ENCODE measurements around the gene CTNNA2. TPM values are rescaled to one million over a fixed set of nuclear protein-coding genes. Genes with fewer than 3 reads are reported as not detected.

Gene CTNNA2
- total RNA-seq, 1 experiment from 2014 or later: 0.54 TPM

- no peaks in the 10 kb centered on the region for H3K27me3 ChIP-seq (ENCODE audit: control insufficient read depth, insufficient read depth, low read length)
- H3K36me3 ChIP-seq (ENCODE audit: control insufficient read depth, insufficient read depth, low read length): no peaks in the 10 kb centered on the region
- CTCF ChIA-PET: no interaction called here
- ATAC-seq (no peak), DNase-seq (ENCODE audit: low read depth, low spot score) (no peak)
- no peaks in the 10 kb centered on the region for H3K4me1 ChIP-seq (ENCODE audit: control insufficient read depth, insufficient read depth, low read length)
- in situ Hi-C loops (cut with HindIII; ENCODE audit: low pct_unique_long_range_greater_than_20kb, low sequenced_read_pairs): no loop called here
- no peak overlapping the region for H3K4me3 ChIP-seq (ENCODE audit: low read depth in 2 of 2, low read length in 2 of 2)
- intact Hi-C loops (cut with micrococcal nuclease; ENCODE audit: unreplicated experiment): no loop called here
- POLR2A ChIA-PET: no interaction called here
- no TSS peak for BruUV-seq (replicated peaks)
- TF ChIP-seq REST (IDR thresholded peaks at IDR 0.05; ENCODE audit: insufficient read depth in 1 of 2, low read depth in 2 of 2, low read length in 1 of 2) (no peak), CTCF (IDR thresholded peaks at IDR 0.05) (no peak), POLR2AphosphoS5 (IDR thresholded peaks at IDR 0.05; ENCODE audit: low read depth, low read length) (no peak), SIN3A (IDR thresholded peaks at IDR 0.05; ENCODE audit: borderline replicate concordance, insufficient read depth, low read depth, low read length) (no peak), TCF7L2 (IDR thresholded peaks at IDR 0.05; ENCODE audit: low read depth, low read length) (no peak)
- H3K27ac ChIP-seq (ENCODE audit: low read length): no peak overlapping the region
- H3K9me3 ChIP-seq (ENCODE audit: control insufficient read depth, insufficient read depth, low read depth, low read length): no peaks in the 10 kb centered on the region
Measured at GRCh38 chr2:80410346-80410745, 897.5 kb downstream of the CTNNA2 start.

GRCh38 chr2:80413136-80413535 is 900.3 kb downstream of the CTNNA2 start:
- intact Hi-C loops (cut with micrococcal nuclease; ENCODE audit: unreplicated experiment) (no loop called here), in situ Hi-C loops (cut with HindIII; ENCODE audit: low pct_unique_long_range_greater_than_20kb, low sequenced_read_pairs) (no loop called here)
- no peak for ATAC-seq
- Histone ChIP-seq H3K27ac (ENCODE audit: low read length) (no peak overlapping the region), H3K4me3 (ENCODE audit: low read depth in 2 of 2, low read length in 2 of 2) (no peak overlapping the region), H3K27me3 (ENCODE audit: control insufficient read depth, insufficient read depth, low read length) (no peaks in the 10 kb centered on the region), H3K36me3 (ENCODE audit: control insufficient read depth, insufficient read depth, low read length) (no peaks in the 10 kb centered on the region), H3K9me3 (ENCODE audit: control insufficient read depth, insufficient read depth, low read depth, low read length) (no peaks in the 10 kb centered on the region; the same call in 1 of the 2 replicates), H3K4me1 (ENCODE audit: control insufficient read depth, insufficient read depth, low read length) (no peaks in the 10 kb centered on the region)
- ChIA-PET POLR2A (no interaction called here), CTCF (no interaction called here)
- no peak for DNase-seq (ENCODE audit: low read depth, low spot score)
- TF ChIP-seq POLR2AphosphoS5 (IDR thresholded peaks at IDR 0.05; ENCODE audit: low read depth, low read length) (no peak), TCF7L2 (IDR thresholded peaks at IDR 0.05; ENCODE audit: low read depth, low read length) (no peak), CTCF (IDR thresholded peaks at IDR 0.05) (no peak), SIN3A (IDR thresholded peaks at IDR 0.05; ENCODE audit: borderline replicate concordance, insufficient read depth, low read depth, low read length) (no peak), REST (IDR thresholded peaks at IDR 0.05; ENCODE audit: insufficient read depth in 1 of 2, low read depth in 2 of 2, low read length in 1 of 2) (no peak)
- BruUV-seq (replicated peaks): no TSS peak

Measured in Panc1 (cell line).